ENCODE data around the gene SEBOX.

DNA sequence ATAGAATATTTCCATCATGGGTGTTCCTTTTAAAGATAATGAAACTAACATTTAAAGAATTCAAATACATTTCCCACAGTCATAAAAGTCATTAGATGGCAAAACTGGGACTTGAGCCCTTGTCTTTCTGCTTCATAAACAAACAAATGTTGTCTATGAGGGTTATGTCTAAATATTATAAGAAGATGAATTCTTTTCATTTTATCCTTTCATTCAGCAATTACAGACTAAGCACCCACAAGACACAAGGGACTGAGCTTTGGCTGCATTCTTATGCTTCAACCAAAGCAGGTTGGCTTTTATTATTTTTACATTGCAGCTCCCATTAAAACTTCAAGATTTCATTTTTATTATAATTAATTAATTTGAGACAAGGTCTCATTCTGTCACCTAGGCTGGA lies 21.4 kb upstream of the SEBOX start:
- no peak for TF ChIP-seq POLR2A (IDR thresholded peaks at IDR 0.05)
- TF ChIP-seq, protein P1, sequence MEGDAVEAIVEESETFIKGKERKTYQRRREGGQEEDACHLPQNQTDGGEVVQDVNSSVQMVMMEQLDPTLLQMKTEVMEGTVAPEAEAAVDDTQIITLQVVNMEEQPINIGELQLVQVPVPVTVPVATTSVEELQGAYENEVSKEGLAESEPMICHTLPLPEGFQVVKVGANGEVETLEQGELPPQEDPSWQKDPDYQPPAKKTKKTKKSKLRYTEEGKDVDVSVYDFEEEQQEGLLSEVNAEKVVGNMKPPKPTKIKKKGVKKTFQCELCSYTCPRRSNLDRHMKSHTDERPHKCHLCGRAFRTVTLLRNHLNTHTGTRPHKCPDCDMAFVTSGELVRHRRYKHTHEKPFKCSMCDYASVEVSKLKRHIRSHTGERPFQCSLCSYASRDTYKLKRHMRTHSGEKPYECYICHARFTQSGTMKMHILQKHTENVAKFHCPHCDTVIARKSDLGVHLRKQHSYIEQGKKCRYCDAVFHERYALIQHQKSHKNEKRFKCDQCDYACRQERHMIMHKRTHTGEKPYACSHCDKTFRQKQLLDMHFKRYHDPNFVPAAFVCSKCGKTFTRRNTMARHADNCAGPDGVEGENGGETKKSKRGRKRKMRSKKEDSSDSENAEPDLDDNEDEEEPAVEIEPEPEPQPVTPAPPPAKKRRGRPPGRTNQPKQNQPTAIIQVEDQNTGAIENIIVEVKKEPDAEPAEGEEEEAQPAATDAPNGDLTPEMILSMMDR (IDR thresholded peaks at IDR 0.05): no peak
